Caco-2 (cell line): ENCODE data around the gene FGF16. TPM values are rescaled to one million over a fixed set of nuclear protein-coding genes. Genes with fewer than 3 reads are reported as not detected.
"Not testable (repeated sequence)": the region's sequence is repeated elsewhere in the genome, so short reads cannot be mapped to it uniquely, and the experiment has no call there.

ENCODE experiments used
- Bru-seq: library from RNA; stranded (reverse); fragments of 400-500 nt; gene quantifications from one replicate; lab custom pipeline; 2021; lab: Mats Ljungman, UMichigan
- BruChase-seq, 2 experiments: library from RNA; stranded (reverse); fragments of 400-500 nt; gene quantifications; one replicate each; lab custom pipeline; 2021; lab: Mats Ljungman, UMichigan
- BruUV-seq: library from RNA; stranded (reverse); fragments of 400-500 nt; replicated peaks from 2 replicates; lab custom pipeline; 2021; lab: Mats Ljungman, UMichigan
- CTCF ChIA-PET: fragments of 300-600 bp; sonication (Branson Sonifier 250); formaldehyde crosslinking; loops from one replicate; lab custom pipeline; 2022; ENCODE audit warnings: antibody characterized with exemption; lab: Charles Lee
- POLR2A ChIA-PET: fragments of 300-600 bp; sonication (Branson Sonifier 250); formaldehyde crosslinking; loops from one replicate; lab custom pipeline; 2022; ENCODE audit warnings: antibody characterized with exemption; lab: Charles Lee
- DNase-seq, 2 experiments: peaks; one replicate each; pipeline versions ENCODE4 v3.0.0 to v3.0.0-alpha.2; 2020 to 2022
- H3K27me3 ChIP-seq: replicated peaks from 2 replicates; pipeline ENCODE4 v1.6.0; 2011; ENCODE audit warnings: low read length; ENCODE audit not compliant: control insufficient read depth, insufficient read depth
- H3K36me3 ChIP-seq: 2 replicates; pipeline ENCODE4 v1.5.1; 2011; ENCODE audit warnings: low read length; ENCODE audit not compliant: control insufficient read depth, insufficient read depth
- H3K4me1 ChIP-seq: fragments of 250-450 bp; sonication (Bioruptor Pico); 2 replicates; pipeline ENCODE4 v1.5.1; 2020; ENCODE audit warnings: mild to moderate bottlenecking
- H3K4me3 ChIP-seq: 2 replicates; pipeline ENCODE4 v1.5.1; 2011; ENCODE audit warnings: low read depth, mild to moderate bottlenecking, control low read depth, low read length
- H3K9me3 ChIP-seq: fragments of 250-450 bp; sonication (Bioruptor Pico); 2 replicates; pipeline ENCODE4 v1.5.1; 2020; ENCODE audit warnings: mild to moderate bottlenecking, moderate library complexity
- H3K27ac Mint-ChIP-seq: one replicate; pipeline ENCODE4 v1.8.0; 2022; ENCODE audit warnings: mixed read lengths; ENCODE audit not compliant: unreplicated experiment
- H3K27me3 Mint-ChIP-seq: one replicate; pipeline ENCODE4 v1.8.0; 2022; ENCODE audit warnings: mixed read lengths; ENCODE audit not compliant: insufficient read depth, unreplicated experiment
- H3K36me3 Mint-ChIP-seq: one replicate; pipeline ENCODE4 v1.8.0; 2022; ENCODE audit warnings: mild to moderate bottlenecking, mixed read lengths; ENCODE audit not compliant: insufficient read depth, unreplicated experiment
- H3K4me1 Mint-ChIP-seq: one replicate; pipeline ENCODE4 v1.8.0; 2022; ENCODE audit warnings: low read depth, mixed read lengths; ENCODE audit not compliant: unreplicated experiment
- H3K4me3 Mint-ChIP-seq: one replicate; pipeline ENCODE4 v1.8.0; 2022; ENCODE audit warnings: mild to moderate bottlenecking, moderate library complexity, mixed read lengths; ENCODE audit not compliant: unreplicated experiment
- H3K9me3 Mint-ChIP-seq: one replicate; pipeline ENCODE4 v1.8.0; 2022; ENCODE audit warnings: mixed read lengths; ENCODE audit not compliant: unreplicated experiment
- intact Hi-C: fragments of 100-400 bp; cut with micrococcal nuclease; formaldehyde crosslinking; loops from one replicate; pipeline ENCODE4 v1.10.0; 2022; ENCODE audit not compliant: unreplicated experiment
- long read RNA-seq: library from polyadenylated mRNA; stranded (forward); transcript quantifications from one replicate; pipeline ENCODE4 v2.0.0, GENCODE V29; 2022
- total RNA-seq: library from RNA; stranded (reverse); gene quantifications from 2 replicates; pipeline ENCODE4 v1.2.3, GENCODE V29; 2022
- TF ChIP-seq, protein P1 (sequence below), 2 experiments: fragments of 200-600 bp in 1 of 2; IDR thresholded peaks; 1 replicate in 1 of 2; 2 replicates in 1 of 2; pipeline versions ENCODE4 v1.5.1 to v1.8.0; 2011 to 2022; ENCODE audit warnings: antibody characterized with exemption in 1 of 2, control low read depth in 1 of 2, inconsistent platforms in 1 of 2, low read depth in 1 of 2, low read length in 1 of 2, mild to moderate bottlenecking in 1 of 2, moderate library complexity in 1 of 2; ENCODE audit not compliant: insufficient read depth in 1 of 2, severe bottlenecking in 1 of 2, unreplicated experiment in 1 of 2

Gene FGF16
- total RNA-seq, result not detected in 2 replicates
- Bru-seq, nascent RNA, result not detected
- BruChase-seq, experiment 1, labeled RNA remaining after a 2-hour chase, result not detected
- BruChase-seq, experiment 2, labeled RNA remaining after a 6-hour chase, result not detected
- long read RNA-seq, result 0 reads

DNA sequence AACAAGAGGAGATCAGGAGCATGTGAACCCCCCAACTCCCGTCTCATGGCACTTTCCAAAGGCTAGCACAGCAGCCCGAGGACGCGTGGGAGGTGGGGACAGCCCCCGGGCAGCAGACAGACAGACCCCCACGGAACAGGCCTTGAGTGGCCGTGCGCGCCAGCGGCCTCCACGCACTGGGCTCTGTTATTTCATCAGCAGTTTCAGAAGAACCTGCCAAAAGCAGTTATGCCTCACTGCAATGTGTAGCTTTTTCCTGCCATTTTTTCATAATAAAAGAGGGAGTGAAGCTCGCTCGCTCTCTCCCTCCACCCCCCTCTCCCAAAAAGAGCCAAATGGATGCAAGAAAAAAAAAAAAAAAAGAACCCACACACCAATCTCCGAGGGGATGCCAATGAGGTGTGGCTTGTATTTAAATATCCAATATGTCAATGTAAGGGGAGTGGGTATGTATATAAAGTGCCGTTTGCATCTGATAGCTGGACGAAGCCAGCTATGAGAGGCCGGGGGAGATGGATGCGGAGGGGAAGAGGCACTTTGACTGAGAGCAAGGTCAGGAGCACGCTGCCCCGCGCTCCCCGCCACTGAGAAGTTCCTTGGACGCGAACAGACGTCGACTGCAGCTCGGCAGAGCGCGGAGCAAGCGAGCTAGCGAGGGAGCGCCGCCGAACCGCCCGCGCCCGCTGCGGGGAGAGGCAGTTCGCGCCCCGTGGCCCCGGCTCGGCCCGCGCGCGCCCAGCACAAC lies at the start of gene FGF16:
TSS of gene FGF16 (plus strand) at position 482 of the 745 bp plus-strand sequence. CDS start 286 bp downstream, outside the sequence.
- DNase-seq, result no peak
- H3K4me1 ChIP-seq, result no peaks in the 10 kb centered on the region
- Mint-ChIP-seq H3K36me3 (no peaks in the 10 kb centered on the region), H3K4me3 (no peak within 1 kb of the TSS), H3K9me3 (no peaks in the 10 kb centered on the region), H3K27me3 (no peaks in the 10 kb centered on the region), H3K4me1 (no peaks in the 10 kb centered on the region), H3K27ac (no peak within 1 kb of the TSS)
- TF ChIP-seq, protein P1, sequence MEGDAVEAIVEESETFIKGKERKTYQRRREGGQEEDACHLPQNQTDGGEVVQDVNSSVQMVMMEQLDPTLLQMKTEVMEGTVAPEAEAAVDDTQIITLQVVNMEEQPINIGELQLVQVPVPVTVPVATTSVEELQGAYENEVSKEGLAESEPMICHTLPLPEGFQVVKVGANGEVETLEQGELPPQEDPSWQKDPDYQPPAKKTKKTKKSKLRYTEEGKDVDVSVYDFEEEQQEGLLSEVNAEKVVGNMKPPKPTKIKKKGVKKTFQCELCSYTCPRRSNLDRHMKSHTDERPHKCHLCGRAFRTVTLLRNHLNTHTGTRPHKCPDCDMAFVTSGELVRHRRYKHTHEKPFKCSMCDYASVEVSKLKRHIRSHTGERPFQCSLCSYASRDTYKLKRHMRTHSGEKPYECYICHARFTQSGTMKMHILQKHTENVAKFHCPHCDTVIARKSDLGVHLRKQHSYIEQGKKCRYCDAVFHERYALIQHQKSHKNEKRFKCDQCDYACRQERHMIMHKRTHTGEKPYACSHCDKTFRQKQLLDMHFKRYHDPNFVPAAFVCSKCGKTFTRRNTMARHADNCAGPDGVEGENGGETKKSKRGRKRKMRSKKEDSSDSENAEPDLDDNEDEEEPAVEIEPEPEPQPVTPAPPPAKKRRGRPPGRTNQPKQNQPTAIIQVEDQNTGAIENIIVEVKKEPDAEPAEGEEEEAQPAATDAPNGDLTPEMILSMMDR (IDR thresholded peaks at IDR 0.05; ENCODE audit: insufficient read depth in 1 of 2, low read depth in 1 of 2, low read length in 1 of 2, severe bottlenecking in 1 of 2, unreplicated experiment in 1 of 2), result no peak
- no peaks in the 10 kb centered on the region for H3K27me3 ChIP-seq
- ChIA-PET POLR2A (no interaction called here), CTCF (interaction anchor here (0.7 kb wide), 1 partner anchor 35 kb away, joined by 3 read pairs; no protein-coding TSS in a partner anchor)
- no peaks in the 10 kb centered on the region for H3K36me3 ChIP-seq
- H3K9me3 ChIP-seq, result no peaks in the 10 kb centered on the region
- BruUV-seq, result no TSS peak
- intact Hi-C loops, result no loop called here
- no peak within 1 kb of the TSS for H3K4me3 ChIP-seq

- intact Hi-C loops, result no loop called here
- H3K36me3 Mint-ChIP-seq, result no peaks in the 10 kb centered on the region
Measured at GRCh38 chrX:77398330-77398954, 48.7 kb upstream of the FGF16 start.

GRCh38 chrX:77404419-77404818 lies 42.8 kb upstream of the FGF16 start:
- Histone ChIP-seq H3K4me1 (no peaks in the 10 kb centered on the region), H3K9me3 (no peaks in the 10 kb centered on the region), H3K27me3 (no peaks in the 10 kb centered on the region), H3K36me3 (no peaks in the 10 kb centered on the region), H3K4me3 (no peak overlapping the region)
- no peak overlapping the region for H3K4me3 Mint-ChIP-seq
- ChIA-PET CTCF (no interaction called here), POLR2A (no interaction called here)
- no peaks in the 10 kb centered on the region for H3K4me1 Mint-ChIP-seq
- no peaks in the 10 kb centered on the region for H3K9me3 Mint-ChIP-seq
- peaks cover 3% of the 10 kb centered on the region for H3K27me3 Mint-ChIP-seq
- no peaks in the 10 kb centered on the region for H3K36me3 Mint-ChIP-seq
- no TSS peak for BruUV-seq
- DNase-seq, result no peak
- H3K27ac Mint-ChIP-seq, result no peak overlapping the region
- intact Hi-C loops, result no loop called here
- TF ChIP-seq, protein P1 (IDR thresholded peaks at IDR 0.05; ENCODE audit: insufficient read depth in 1 of 2, low read depth in 1 of 2, low read length in 1 of 2, severe bottlenecking in 1 of 2, unreplicated experiment in 1 of 2), result no peak

More at GRCh38 chrX:77398330-77398954, 48.7 kb upstream of the FGF16 start:
- Mint-ChIP-seq H3K4me1 (no peaks in the 10 kb centered on the region), H3K9me3 (no peaks in the 10 kb centered on the region), H3K27me3 (peaks cover 7% of the 10 kb centered on the region), H3K4me3 (no peak overlapping the region), H3K27ac (no peak overlapping the region)
- CTCF ChIA-PET, result no interaction called here
- POLR2A ChIA-PET, result no interaction called here
- no peak for DNase-seq
- Histone ChIP-seq H3K4me3 (no peak overlapping the region), H3K4me1 (no peaks in the 10 kb centered on the region), H3K27me3 (no peaks in the 10 kb centered on the region), H3K9me3 (no peaks in the 10 kb centered on the region), H3K36me3 (no peaks in the 10 kb centered on the region)
- TF ChIP-seq, protein P1 (IDR thresholded peaks at IDR 0.05; ENCODE audit: insufficient read depth in 1 of 2, low read depth in 1 of 2, low read length in 1 of 2, severe bottlenecking in 1 of 2, unreplicated experiment in 1 of 2), result no peak
- BruUV-seq, result no TSS peak

DNA sequence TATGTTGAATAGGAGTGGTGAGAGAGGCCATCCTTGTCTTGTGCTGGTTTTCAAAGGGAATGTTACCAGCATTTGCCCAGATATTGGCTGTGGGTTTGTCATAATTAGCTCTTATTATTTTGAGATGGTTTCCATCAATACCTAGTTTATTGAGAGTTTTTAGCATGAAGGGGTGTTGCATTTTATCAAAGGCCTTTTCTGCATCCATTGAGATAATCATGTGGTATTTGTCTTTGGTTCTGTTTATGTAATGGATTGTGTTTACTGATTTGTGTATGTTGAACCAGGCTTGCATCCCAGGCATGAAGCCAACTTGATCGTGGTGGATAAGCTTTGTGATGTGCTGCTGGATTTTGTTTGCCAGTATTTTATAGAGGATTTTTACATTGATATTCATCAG lies 39.4 kb upstream of the FGF16 start:
- H3K4me3 Mint-ChIP-seq, H3K9me3 ChIP-seq, intact Hi-C loops, H3K4me3 ChIP-seq, H3K4me1 Mint-ChIP-seq, H3K27me3 ChIP-seq, H3K36me3 ChIP-seq, H3K4me1 ChIP-seq, DNase-seq, H3K27ac Mint-ChIP-seq, H3K9me3 Mint-ChIP-seq, BruUV-seq, H3K36me3 Mint-ChIP-seq, H3K27me3 Mint-ChIP-seq, POLR2A ChIA-PET, CTCF ChIA-PET: not testable (repeated sequence)
